IMR-90 (cell line): ENCODE measurements around the gene PIP5K1B. TPM values are rescaled to one million over a fixed set of nuclear protein-coding genes. Genes with fewer than 3 reads are reported as not detected.

Source experiments
- ATAC-seq: fragments of 200-7000 bp; cut with Tn5 transposase; 2 replicates; pipeline ENCODE4 v1.9.1; 2020; ENCODE audit warnings: low read depth, mild to moderate bottlenecking, moderate library complexity
- BruUV-seq: library from RNA; stranded (reverse); fragments of 400-500 nt; replicated peaks from 2 replicates; lab custom pipeline; 2021; lab: Mats Ljungman, UMichigan
- CTCF ChIA-PET: fragments of 300-600 bp; formaldehyde crosslinking; extraction: SDS; loops from one replicate; lab custom pipeline; 2021; ENCODE audit warnings: antibody characterized with exemption; lab: Yijun Ruan, JAX
- POLR2A ChIA-PET: fragments of 300-600 bp; sonication (Branson Sonifier 250); formaldehyde crosslinking; loops from one replicate; lab custom pipeline; 2022; ENCODE audit warnings: antibody characterized with exemption; ENCODE audit not compliant: unreplicated experiment; lab: Charles Lee
- DNase-seq: peaks from one replicate; pipeline ENCODE4 v3.0.0; 2013
- H2AFZ ChIP-seq: replicated peaks from 2 replicates; pipeline ENCODE3; 2013; ENCODE audit warnings: low read length, mild to moderate bottlenecking; ENCODE audit not compliant: poor library complexity
- H2AK5ac ChIP-seq: 2 replicates; pipeline ENCODE4 v1.6.1; 2013; ENCODE audit warnings: low read depth, low read length, inconsistent platforms
- H2AK9ac ChIP-seq: replicated peaks from 2 replicates; pipeline ENCODE3; 2013; ENCODE audit warnings: mild to moderate bottlenecking, low read depth, low read length, moderate library complexity; ENCODE audit not compliant: poor library complexity
- H2BK120ac ChIP-seq: 2 replicates; pipeline ENCODE4 v1.6.1; 2013; ENCODE audit warnings: low read depth, low read length, inconsistent platforms
- H2BK15ac ChIP-seq: 3 replicates; pipeline ENCODE4 v1.6.1; 2013; ENCODE audit warnings: low read depth, low read length, inconsistent platforms
- H2BK20ac ChIP-seq: 2 replicates; pipeline ENCODE4 v1.6.1; 2013; ENCODE audit warnings: low read depth, mild to moderate bottlenecking, inconsistent platforms, low read length, moderate library complexity
- H2BK5ac ChIP-seq: 2 replicates; pipeline ENCODE4 v1.6.1; 2013; ENCODE audit warnings: mild to moderate bottlenecking, low read depth, low read length, inconsistent platforms; ENCODE audit not compliant: poor library complexity, severe bottlenecking
- H3K14ac ChIP-seq: replicated peaks from 2 replicates; pipeline ENCODE4 v1.6.1; 2013; ENCODE audit warnings: low read depth, low read length, inconsistent platforms
- H3K18ac ChIP-seq: 2 replicates; pipeline ENCODE4 v1.6.1; 2013; ENCODE audit warnings: low read depth, low read length, control low read depth
- H3K23ac ChIP-seq: 2 replicates; pipeline ENCODE4 v1.6.1; 2013; ENCODE audit warnings: low read depth, low read length, inconsistent platforms
- H3K27ac ChIP-seq: 2 replicates; pipeline ENCODE4 v1.5.1; 2013; ENCODE audit warnings: mild to moderate bottlenecking, control low read depth, low read length; ENCODE audit not compliant: insufficient read depth
- H3K27me3 ChIP-seq: 2 replicates; pipeline ENCODE4 v1.6.1; 2013; ENCODE audit warnings: low read length; ENCODE audit not compliant: control insufficient read depth, insufficient read depth
- H3K36me3 ChIP-seq: 2 replicates; pipeline ENCODE4 v1.6.1; 2013; ENCODE audit warnings: low read length, mixed read lengths; ENCODE audit not compliant: control insufficient read depth, insufficient read depth
- H3K4ac ChIP-seq: 2 replicates; pipeline ENCODE4 v1.6.1; 2013; ENCODE audit warnings: low read depth, low read length, inconsistent platforms
- H3K4me1 ChIP-seq: 2 replicates; pipeline ENCODE4 v1.6.1; 2013; ENCODE audit warnings: low read length, mixed read lengths; ENCODE audit not compliant: control insufficient read depth, insufficient read depth
- H3K4me2 ChIP-seq: 2 replicates; pipeline ENCODE4 v1.6.1; 2013; ENCODE audit warnings: low read depth, mild to moderate bottlenecking, control low read depth, low read length, moderate library complexity
- H3K4me3 ChIP-seq: 2 replicates; pipeline ENCODE4 v1.5.1; 2013; ENCODE audit warnings: low read depth, mild to moderate bottlenecking, control low read depth, low read length, moderate library complexity; ENCODE audit not compliant: insufficient read depth
- H3K56ac ChIP-seq: 2 replicates; pipeline ENCODE4 v1.6.1; 2013; ENCODE audit warnings: low read length, inconsistent platforms; ENCODE audit not compliant: insufficient read depth; ENCODE audit errors: extremely low read depth
- H3K79me1 ChIP-seq, 2 experiments: 2 replicates each; pipeline ENCODE4 v1.6.1; 2013; ENCODE audit warnings: low read length in 2 of 2, inconsistent platforms in 1 of 2, low read depth in 1 of 2
- H3K9ac ChIP-seq: 2 replicates; pipeline ENCODE4 v1.6.1; 2013; ENCODE audit warnings: low read depth, low read length, control low read depth
- H3K9me1 ChIP-seq: 2 replicates; pipeline ENCODE4 v1.6.1; 2013; ENCODE audit warnings: low read length, inconsistent platforms; ENCODE audit not compliant: insufficient read depth
- H3K9me3 ChIP-seq: 2 replicates; pipeline ENCODE4 v1.6.1; 2013; ENCODE audit warnings: low read length; ENCODE audit not compliant: control insufficient read depth, insufficient read depth
- H4K20me1 ChIP-seq: 2 replicates; pipeline ENCODE4 v1.6.1; 2013; ENCODE audit warnings: low read length, inconsistent platforms; ENCODE audit not compliant: insufficient read depth
- H4K5ac ChIP-seq: 2 replicates; pipeline ENCODE4 v1.6.1; 2013; ENCODE audit warnings: mild to moderate bottlenecking, low read depth, low read length, control low read depth
- H4K8ac ChIP-seq, 2 experiments: 2 replicates each; pipeline ENCODE4 v1.6.1; 2013; ENCODE audit warnings: low read depth in 2 of 2, low read length in 2 of 2, control low read depth in 1 of 2, inconsistent platforms in 1 of 2
- H4K91ac ChIP-seq: 2 replicates; pipeline ENCODE4 v1.6.1; 2013; ENCODE audit warnings: low read depth, low read length, inconsistent platforms; ENCODE audit not compliant: insufficient read depth
- MAZ ChIP-seq: IDR thresholded peaks from 2 replicates; pipeline ENCODE4 v1.6.1; 2012; ENCODE audit warnings: low read depth, mild to moderate bottlenecking, low read length, improper control_type of control experiment, moderate library complexity, borderline replicate concordance
- RAD21 ChIP-seq: IDR thresholded peaks from 2 replicates; pipeline ENCODE4 v1.6.1; 2012; ENCODE audit warnings: low read length, improper control_type of control experiment
- RCOR1 ChIP-seq: IDR thresholded peaks from 2 replicates; pipeline ENCODE4 v1.6.1; 2012; ENCODE audit warnings: mild to moderate bottlenecking, low read length, improper control_type of control experiment; ENCODE audit not compliant: insufficient replicate concordance
- SMC3 ChIP-seq: fragments of 150-350 bp; IDR thresholded peaks from 2 replicates; pipeline ENCODE4 v1.6.1; 2016; ENCODE audit warnings: low read depth, mild to moderate bottlenecking, antibody characterized with exemption, low read length, moderate library complexity
- USF2 ChIP-seq: fragments of 150-350 bp; IDR thresholded peaks from 2 replicates; pipeline ENCODE4 v1.6.1; 2017; ENCODE audit warnings: mild to moderate bottlenecking, antibody characterized with exemption, low read length, low read depth
- WGBS, 2 experiments: methylation state at CpG; one replicate each; pipeline versions ENCODE4 v1.1.5 to v1.1.7; 2013; ENCODE audit warnings: missing lambda C conversion rate in 2 of 2; ENCODE audit not compliant: insufficient read length in 1 of 2; ENCODE audit errors: extremely low coverage in 2 of 2; 5-methylcytosine and 5-hydroxymethylcytosine counted together
- dilution Hi-C: fragments of 300-500 bp; cut with HindIII; formaldehyde crosslinking; loops from one replicate; pipeline ENCODE4 v1.14.3; 2018; ENCODE audit warnings: low sequenced_read_pairs; ENCODE audit not compliant: unreplicated experiment
- in situ Hi-C: fragments of 300-500 bp; cut with MboI; formaldehyde crosslinking; loops from 3 replicates; pipeline ENCODE4 v1.14.3; 2019; ENCODE audit warnings: low sequenced_read_pairs, inconsistent platforms, mixed read lengths
- intact Hi-C: fragments of 100-400 bp; cut with micrococcal nuclease; formaldehyde crosslinking; loops from 2 replicates; pipeline ENCODE4 v1.10.0; 2022
- polyA plus RNA-seq, 3 experiments: library from polyadenylated mRNA; depleted of rRNA; stranded (reverse); fragments of >200 nt; gene quantifications; 2 replicates each; pipeline ENCODE4 v1.2.3, GENCODE V29; 2012; ENCODE audit warnings: low replicate concordance in 1 of 3
- total RNA-seq: library from RNA; depleted of rRNA; stranded (reverse); fragments of >200 nt; gene quantifications from 2 replicates; pipeline ENCODE4 v1.2.3, GENCODE V29; 2012

The PIP5K1B gene
- total and polyA plus RNA-seq, 2 of the 4 experiments (the other 2 are of a cell fraction): not detected

- DNase-seq (no peak), ATAC-seq (no peak)
- Histone ChIP-seq H3K18ac (no peak overlapping the region), H2AK9ac (no peak overlapping the region), H3K4me3 (no peak overlapping the region), H3K4ac (no peak overlapping the region), H3K56ac (no peak overlapping the region), H2BK120ac (no peak overlapping the region), H3K9ac (no peak overlapping the region), H2BK15ac (no peak overlapping the region), H3K9me1 (no peaks in the 10 kb centered on the region), H4K20me1 (no peaks in the 10 kb centered on the region), H3K9me3 (no peaks in the 10 kb centered on the region), H3K14ac (no peak overlapping the region), H4K8ac (no peak overlapping the region), H3K4me2 (no peak overlapping the region), H3K23ac (no peak overlapping the region), H2AK5ac (no peak overlapping the region), H3K27me3 (no peaks in the 10 kb centered on the region), H3K4me1 (no peaks in the 10 kb centered on the region), H2BK20ac (no peak overlapping the region), H4K91ac (no peak overlapping the region), H3K27ac (no peak overlapping the region), H2BK5ac (no peak overlapping the region), H3K36me3 (no peaks in the 10 kb centered on the region), H3K79me1 (no peaks in the 10 kb centered on the region), H2AFZ (no peak overlapping the region), H4K5ac (no peak overlapping the region)
- BruUV-seq: no TSS peak
- WGBS, 2 experiments: no CpG with 5 or more reads among the region's 2 CpGs
- POLR2A ChIA-PET: no interaction called here
- intact Hi-C loops: no loop called here
- in situ Hi-C loops: no loop called here
- CTCF ChIA-PET: no interaction called here
- dilution Hi-C loops: no loop called here
- no peak for TF ChIP-seq RAD21
- TF ChIP-seq RCOR1: no peak
- no peak for TF ChIP-seq SMC3
- TF ChIP-seq USF2: no peak
- no peak for TF ChIP-seq MAZ
Measured at GRCh38 chr9:68683433-68683832, 21.6 kb upstream of the PIP5K1B start.
